Neural cell (in vitro differentiated cells): Measurements from ENCODE around the gene KISS1R. TPM values are rescaled to one million over a fixed set of nuclear protein-coding genes. Genes with fewer than 3 reads are reported as not detected.

Experiments used
- H2AFZ ChIP-seq: fragments of 200-600, 300-800 bp; sonication (generic), shearing (Covaris generic); 2 replicates; pipeline ENCODE4 v1.6.0; 2014; ENCODE audit warnings: low read depth, mild to moderate bottlenecking, antibody characterized with exemption, low read length, moderate library complexity
- H3F3A ChIP-seq: fragments of 200-600 bp; shearing (Covaris generic); 2 replicates; pipeline ENCODE4 v1.6.1; 2016; ENCODE audit warnings: mild to moderate bottlenecking, moderate library complexity, mixed read lengths, antibody characterized with exemption, low read length; ENCODE audit not compliant: insufficient read depth, poor library complexity, severe bottlenecking
- H3K27ac ChIP-seq: fragments of 200-600, 300-800 bp; sonication (generic), shearing (Covaris generic); 2 replicates; pipeline ENCODE4 v1.5.1; 2014; ENCODE audit warnings: mild to moderate bottlenecking, low read length, moderate library complexity
- H3K27me3 ChIP-seq: fragments of 300-800, 200-600 bp; sonication (generic), shearing (Covaris generic); 2 replicates; pipeline ENCODE4 v1.6.0; 2014; ENCODE audit warnings: mild to moderate bottlenecking, low read depth, low read length, moderate library complexity; ENCODE audit not compliant: insufficient read depth
- H3K36me3 ChIP-seq: fragments of 300-800, 200-600 bp; sonication (generic), shearing (Covaris generic); 2 replicates; pipeline ENCODE4 v1.5.1; 2014; ENCODE audit warnings: mild to moderate bottlenecking, antibody characterized with exemption, low read length, moderate library complexity; ENCODE audit not compliant: insufficient read depth
- H3K4me2 ChIP-seq: fragments of 300-800, 200-600 bp; sonication (generic), shearing (Covaris generic); 2 replicates; pipeline ENCODE4 v1.6.0; 2014; ENCODE audit warnings: mild to moderate bottlenecking, low read length
- H3K4me3 ChIP-seq: fragments of 300-800, 200-600 bp; sonication (generic), shearing (Covaris generic); 2 replicates; pipeline ENCODE4 v1.5.1; 2014; ENCODE audit warnings: mild to moderate bottlenecking, low read length, moderate library complexity
- H3K79me2 ChIP-seq: fragments of 200-600 bp; shearing (Covaris generic); replicated peaks from 2 replicates; pipeline ENCODE4 v1.6.0; 2014; ENCODE audit warnings: mild to moderate bottlenecking, low read length, moderate library complexity; ENCODE audit not compliant: insufficient read depth
- H3K9ac ChIP-seq: fragments of 300-800, 200-600 bp; sonication (generic), shearing (Covaris generic); 2 replicates; pipeline ENCODE4 v1.6.1; 2016; ENCODE audit warnings: mild to moderate bottlenecking, low read length, mixed read lengths
- H3K9me2 ChIP-seq: fragments of 200-600 bp; shearing (Covaris generic); 2 replicates; pipeline ENCODE4 v1.6.1; 2016; ENCODE audit warnings: mild to moderate bottlenecking, low read length, mixed read lengths; ENCODE audit not compliant: insufficient read depth
- H3K9me3 ChIP-seq: fragments of 200-600, 300-800 bp; sonication (generic), shearing (Covaris generic); 2 replicates; pipeline ENCODE4 v1.6.1; 2016; ENCODE audit warnings: mild to moderate bottlenecking, mixed run types, low read length, moderate library complexity, mixed read lengths
- H4K20me1 ChIP-seq: fragments of 200-600 bp; shearing (Covaris generic); 2 replicates; pipeline ENCODE4 v1.6.1; 2016; ENCODE audit warnings: mild to moderate bottlenecking, mixed run types; ENCODE audit not compliant: insufficient read depth
- EP300 ChIP-seq: fragments of 450-650 bp; conservative IDR thresholded peaks from 2 replicates; pipeline ENCODE4 v1.6.1; 2014; ENCODE audit warnings: antibody characterized with exemption, mild to moderate bottlenecking, moderate library complexity; ENCODE audit not compliant: poor library complexity, severe bottlenecking
- EZH2 ChIP-seq: fragments of 200-600, 300-800 bp; shearing (Covaris generic), sonication (generic); IDR thresholded peaks from 2 replicates; pipeline ENCODE4 v1.6.1; 2014; ENCODE audit warnings: antibody characterized with exemption, low read length, borderline replicate concordance, mild to moderate bottlenecking; ENCODE audit not compliant: insufficient read depth, poor library complexity, severe bottlenecking
- MXI1 ChIP-seq: fragments of 450-650 bp; conservative IDR thresholded peaks from 2 replicates; pipeline ENCODE4 v1.6.1; 2014; ENCODE audit warnings: antibody characterized with exemption, mild to moderate bottlenecking; ENCODE audit not compliant: poor library complexity, severe bottlenecking
- POLR2AphosphoS5 ChIP-seq: IDR thresholded peaks from 2 replicates; pipeline ENCODE4 v1.6.1; 2012
- RAD21 ChIP-seq: fragments of 450-650 bp; conservative IDR thresholded peaks from 2 replicates; pipeline ENCODE4 v1.6.1; 2014; ENCODE audit warnings: antibody characterized with exemption, mild to moderate bottlenecking, moderate library complexity
- SMC3 ChIP-seq: fragments of 450-650 bp; conservative IDR thresholded peaks from 2 replicates; pipeline ENCODE4 v1.6.1; 2014; ENCODE audit warnings: antibody characterized with exemption, mild to moderate bottlenecking, moderate library complexity; ENCODE audit not compliant: poor library complexity
- TAF1 ChIP-seq: IDR thresholded peaks from 2 replicates; pipeline ENCODE4 v1.6.1; 2012; ENCODE audit warnings: low read depth
- polyA plus RNA-seq: library from polyadenylated mRNA; depleted of rRNA; stranded (reverse); fragments of >200 nt; gene quantifications from 2 replicates; pipeline ENCODE4 v1.2.3, GENCODE V29; 2014
- TF ChIP-seq, protein P1 (sequence below): IDR thresholded peaks from 2 replicates; pipeline ENCODE4 v1.6.1; 2012; ENCODE audit warnings: borderline replicate concordance
- TF ChIP-seq, protein P2 (sequence below): fragments of 450-650 bp; IDR thresholded peaks from 2 replicates; pipeline ENCODE4 v1.5.1; 2014; ENCODE audit warnings: antibody characterized with exemption, mild to moderate bottlenecking, moderate library complexity; ENCODE audit not compliant: poor library complexity, severe bottlenecking

KISS1R gene
- polyA plus RNA-seq, 1 donor from 2014 or later = 5.4 TPM

DNA sequence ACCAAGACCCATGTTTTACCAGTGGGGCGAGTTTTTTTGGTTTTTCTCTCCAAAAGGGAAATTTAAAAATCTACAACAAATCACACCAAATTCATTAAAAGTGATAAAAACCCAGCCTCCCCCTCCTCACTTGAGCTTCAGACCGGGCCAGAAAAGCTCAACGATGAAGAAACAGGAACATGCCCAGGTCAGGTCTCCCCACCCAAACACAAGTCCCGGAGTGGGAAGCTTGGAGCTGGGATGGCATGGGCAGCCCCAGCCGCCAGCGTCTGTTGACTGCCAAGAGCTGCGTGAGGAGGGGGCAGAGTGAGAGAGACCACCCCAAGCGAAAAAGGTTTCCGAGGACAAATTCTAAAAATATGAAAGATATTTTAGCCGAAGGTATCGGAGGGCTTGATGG lies 20.1 kb upstream of the KISS1R start:
- H3K9me2 ChIP-seq = no peaks in the 10 kb centered on the region
- H3K4me3 ChIP-seq = no peak overlapping the region
- peaks cover 5% of the 10 kb centered on the region for H3K79me2 ChIP-seq
- H4K20me1 ChIP-seq = no peaks in the 10 kb centered on the region
- H3K4me2 ChIP-seq = no peak overlapping the region
- no peaks in the 10 kb centered on the region for H3K36me3 ChIP-seq
- TF ChIP-seq RAD21 = no peak
- TF ChIP-seq SMC3 = no peak
- TF ChIP-seq MXI1 = no peak
- TF ChIP-seq EZH2 = no peak
- TF ChIP-seq, protein P1, sequence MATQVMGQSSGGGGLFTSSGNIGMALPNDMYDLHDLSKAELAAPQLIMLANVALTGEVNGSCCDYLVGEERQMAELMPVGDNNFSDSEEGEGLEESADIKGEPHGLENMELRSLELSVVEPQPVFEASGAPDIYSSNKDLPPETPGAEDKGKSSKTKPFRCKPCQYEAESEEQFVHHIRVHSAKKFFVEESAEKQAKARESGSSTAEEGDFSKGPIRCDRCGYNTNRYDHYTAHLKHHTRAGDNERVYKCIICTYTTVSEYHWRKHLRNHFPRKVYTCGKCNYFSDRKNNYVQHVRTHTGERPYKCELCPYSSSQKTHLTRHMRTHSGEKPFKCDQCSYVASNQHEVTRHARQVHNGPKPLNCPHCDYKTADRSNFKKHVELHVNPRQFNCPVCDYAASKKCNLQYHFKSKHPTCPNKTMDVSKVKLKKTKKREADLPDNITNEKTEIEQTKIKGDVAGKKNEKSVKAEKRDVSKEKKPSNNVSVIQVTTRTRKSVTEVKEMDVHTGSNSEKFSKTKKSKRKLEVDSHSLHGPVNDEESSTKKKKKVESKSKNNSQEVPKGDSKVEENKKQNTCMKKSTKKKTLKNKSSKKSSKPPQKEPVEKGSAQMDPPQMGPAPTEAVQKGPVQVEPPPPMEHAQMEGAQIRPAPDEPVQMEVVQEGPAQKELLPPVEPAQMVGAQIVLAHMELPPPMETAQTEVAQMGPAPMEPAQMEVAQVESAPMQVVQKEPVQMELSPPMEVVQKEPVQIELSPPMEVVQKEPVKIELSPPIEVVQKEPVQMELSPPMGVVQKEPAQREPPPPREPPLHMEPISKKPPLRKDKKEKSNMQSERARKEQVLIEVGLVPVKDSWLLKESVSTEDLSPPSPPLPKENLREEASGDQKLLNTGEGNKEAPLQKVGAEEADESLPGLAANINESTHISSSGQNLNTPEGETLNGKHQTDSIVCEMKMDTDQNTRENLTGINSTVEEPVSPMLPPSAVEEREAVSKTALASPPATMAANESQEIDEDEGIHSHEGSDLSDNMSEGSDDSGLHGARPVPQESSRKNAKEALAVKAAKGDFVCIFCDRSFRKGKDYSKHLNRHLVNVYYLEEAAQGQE = no peak
- H3K27ac ChIP-seq = no peak overlapping the region
- H3K9ac ChIP-seq = no peak overlapping the region
- H3F3A ChIP-seq = no peaks in the 10 kb centered on the region
- H3K9me3 ChIP-seq = no peaks in the 10 kb centered on the region
- no peaks in the 10 kb centered on the region for H3K27me3 ChIP-seq
- H2AFZ ChIP-seq = no peak overlapping the region

DNA sequence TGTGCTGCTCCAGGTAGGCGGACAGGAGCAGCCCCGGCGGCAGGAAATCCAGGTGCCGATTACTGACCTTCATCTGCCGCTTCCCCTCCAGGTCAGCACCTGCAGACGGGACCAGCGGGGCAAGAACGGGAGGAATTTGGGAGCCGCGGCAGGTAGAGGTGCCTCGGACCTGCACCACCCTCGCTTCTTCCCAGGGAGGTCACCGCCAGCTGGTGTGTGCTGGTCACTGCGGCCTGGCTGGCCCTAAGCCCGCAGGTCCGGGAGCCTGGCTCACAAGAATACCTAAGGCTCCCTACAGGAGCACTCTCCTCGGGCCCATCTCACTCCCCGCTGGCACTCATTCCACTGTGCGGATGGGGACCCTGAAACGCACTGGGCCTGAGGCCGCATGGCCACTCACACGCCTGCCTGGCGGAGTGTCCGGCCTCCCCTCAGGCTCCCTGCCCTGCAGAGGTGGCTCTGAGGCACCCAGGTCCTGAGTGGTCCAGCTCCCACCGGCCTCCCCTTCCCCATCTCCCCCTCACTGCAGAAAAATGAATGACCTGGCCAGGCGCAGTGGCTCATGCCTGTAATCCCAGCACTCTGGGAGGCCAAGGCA lies 19.6 kb upstream of the KISS1R start:
- H3K27me3 ChIP-seq = no peaks in the 10 kb centered on the region
- H3K27ac ChIP-seq = no peak overlapping the region
- H4K20me1 ChIP-seq = no peaks in the 10 kb centered on the region
- H3K36me3 ChIP-seq = no peaks in the 10 kb centered on the region
- H3K9ac ChIP-seq = no peak overlapping the region
- H2AFZ ChIP-seq = no peak overlapping the region
- H3K79me2 ChIP-seq = no peaks in the 10 kb centered on the region
- H3K9me3 ChIP-seq = no peaks in the 10 kb centered on the region
- H3F3A ChIP-seq = no peaks in the 10 kb centered on the region
- H3K4me2 ChIP-seq = no peak overlapping the region
- no peak for TF ChIP-seq POLR2AphosphoS5
- TF ChIP-seq, protein P1 = no peak
- TF ChIP-seq MXI1 = no peak
- TF ChIP-seq, protein P2, sequence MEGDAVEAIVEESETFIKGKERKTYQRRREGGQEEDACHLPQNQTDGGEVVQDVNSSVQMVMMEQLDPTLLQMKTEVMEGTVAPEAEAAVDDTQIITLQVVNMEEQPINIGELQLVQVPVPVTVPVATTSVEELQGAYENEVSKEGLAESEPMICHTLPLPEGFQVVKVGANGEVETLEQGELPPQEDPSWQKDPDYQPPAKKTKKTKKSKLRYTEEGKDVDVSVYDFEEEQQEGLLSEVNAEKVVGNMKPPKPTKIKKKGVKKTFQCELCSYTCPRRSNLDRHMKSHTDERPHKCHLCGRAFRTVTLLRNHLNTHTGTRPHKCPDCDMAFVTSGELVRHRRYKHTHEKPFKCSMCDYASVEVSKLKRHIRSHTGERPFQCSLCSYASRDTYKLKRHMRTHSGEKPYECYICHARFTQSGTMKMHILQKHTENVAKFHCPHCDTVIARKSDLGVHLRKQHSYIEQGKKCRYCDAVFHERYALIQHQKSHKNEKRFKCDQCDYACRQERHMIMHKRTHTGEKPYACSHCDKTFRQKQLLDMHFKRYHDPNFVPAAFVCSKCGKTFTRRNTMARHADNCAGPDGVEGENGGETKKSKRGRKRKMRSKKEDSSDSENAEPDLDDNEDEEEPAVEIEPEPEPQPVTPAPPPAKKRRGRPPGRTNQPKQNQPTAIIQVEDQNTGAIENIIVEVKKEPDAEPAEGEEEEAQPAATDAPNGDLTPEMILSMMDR = no peak
- TF ChIP-seq EZH2 = no peak
- no peak for TF ChIP-seq SMC3
- no peak for TF ChIP-seq TAF1
- TF ChIP-seq EP300 = no peak
- no peak for TF ChIP-seq RAD21
- no peak overlapping the region for H3K4me3 ChIP-seq
- no peaks in the 10 kb centered on the region for H3K9me2 ChIP-seq
